Mesenchymal stem cell (in vitro differentiated cells and primary cell): Measurements from ENCODE around the gene PXT1.

Source experiments
- DNase-seq: peaks from one replicate; pipeline ENCODE4 v3.0.0-alpha.2; 2013
- H2AFZ ChIP-seq: one replicate; pipeline ENCODE4 v1.6.1; 2013; ENCODE audit warnings: low read depth, mild to moderate bottlenecking, control low read depth, inconsistent platforms, low read length, moderate library complexity
- H2AK5ac ChIP-seq: 2 replicates; pipeline ENCODE4 v1.6.1; 2013; ENCODE audit warnings: low read length, moderate library complexity, mild to moderate bottlenecking, inconsistent platforms; ENCODE audit not compliant: severe bottlenecking
- H2BK120ac ChIP-seq: one replicate; pipeline ENCODE4 v1.6.1; 2013; ENCODE audit warnings: low read depth, mild to moderate bottlenecking, inconsistent platforms, low read length, moderate library complexity
- H2BK12ac ChIP-seq, 2 experiments: one replicate each; pipeline ENCODE4 v1.6.1; 2013; ENCODE audit warnings: inconsistent platforms in 2 of 2, low read length in 2 of 2, mild to moderate bottlenecking in 2 of 2, moderate library complexity in 2 of 2, control low read depth in 1 of 2
- H2BK15ac ChIP-seq: one replicate; pipeline ENCODE4 v1.6.1; 2013; ENCODE audit warnings: mild to moderate bottlenecking, low read depth, inconsistent platforms; ENCODE audit not compliant: poor library complexity, severe bottlenecking
- H2BK5ac ChIP-seq: 2 replicates; pipeline ENCODE4 v1.6.1; 2013; ENCODE audit warnings: low read depth, mild to moderate bottlenecking, low read length, control low read depth, inconsistent platforms; ENCODE audit not compliant: poor library complexity, severe bottlenecking
- H3K14ac ChIP-seq, 2 experiments: one replicate each; pipeline ENCODE4 v1.6.1; 2013; ENCODE audit warnings: inconsistent platforms in 2 of 2, low read length in 2 of 2, control low read depth in 1 of 2, mild to moderate bottlenecking in 1 of 2, moderate library complexity in 1 of 2
- H3K18ac ChIP-seq, 2 experiments: one replicate each; pipeline ENCODE4 v1.6.1; 2013; ENCODE audit warnings: inconsistent platforms in 2 of 2, low read length in 2 of 2, control low read depth in 1 of 2, low read depth in 1 of 2, mild to moderate bottlenecking in 1 of 2
- H3K23ac ChIP-seq, 2 experiments: one replicate each; pipeline ENCODE4 v1.6.1; 2013; ENCODE audit warnings: inconsistent platforms in 2 of 2, low read length in 2 of 2, mild to moderate bottlenecking in 2 of 2, moderate library complexity in 2 of 2, control low read depth in 1 of 2
- H3K27ac ChIP-seq: 2 replicates; pipeline ENCODE4 v1.5.1; 2013; ENCODE audit warnings: mild to moderate bottlenecking, moderate library complexity, low read length, control low read depth, inconsistent platforms; ENCODE audit not compliant: poor library complexity, severe bottlenecking
- H3K27me3 ChIP-seq, 2 experiments: 2 replicates each; pipeline versions ENCODE4 v1.6.1 to v1.7.0; 2013; ENCODE audit warnings: low read length in 2 of 2, mild to moderate bottlenecking in 2 of 2, moderate library complexity in 2 of 2, control low read depth in 1 of 2, inconsistent platforms in 1 of 2; ENCODE audit not compliant: control insufficient read depth in 1 of 2, insufficient read depth in 1 of 2
- H3K36me3 ChIP-seq, 2 experiments: 2 replicates each; pipeline versions ENCODE4 v1.6.1 to v1.7.0; 2013; ENCODE audit warnings: low read length in 2 of 2, control low read depth in 1 of 2, inconsistent platforms in 1 of 2, low read depth in 1 of 2, mild to moderate bottlenecking in 1 of 2; ENCODE audit not compliant: insufficient read depth in 2 of 2, control insufficient read depth in 1 of 2
- H3K4ac ChIP-seq, 2 experiments: one replicate each; pipeline ENCODE4 v1.6.1; 2013; ENCODE audit warnings: inconsistent platforms in 2 of 2, low read length in 2 of 2, mild to moderate bottlenecking in 2 of 2, moderate library complexity in 2 of 2, control low read depth in 1 of 2, low read depth in 1 of 2
- H3K4me1 ChIP-seq: 2 replicates; pipeline ENCODE4 v1.6.1; 2013; ENCODE audit warnings: low read depth, low read length, control low read depth; ENCODE audit not compliant: control insufficient read depth, insufficient read depth
- H3K4me2 ChIP-seq: 2 replicates; pipeline ENCODE4 v1.6.1; 2013; ENCODE audit warnings: low read length, mild to moderate bottlenecking, inconsistent platforms; ENCODE audit not compliant: poor library complexity, severe bottlenecking
- H3K4me3 ChIP-seq, 2 experiments: 2 replicates each; pipeline versions ENCODE4 v1.5.1 to v1.7.0; 2013; ENCODE audit warnings: low read length in 2 of 2, mild to moderate bottlenecking in 2 of 2, control low read depth in 1 of 2, low read depth in 1 of 2; ENCODE audit not compliant: insufficient read depth in 1 of 2
- H3K79me1 ChIP-seq: replicated peaks from 2 replicates; pipeline ENCODE4 v1.6.1; 2013; ENCODE audit warnings: mild to moderate bottlenecking, control low read depth, low read length, inconsistent platforms; ENCODE audit not compliant: poor library complexity, severe bottlenecking
- H3K9ac ChIP-seq: 2 replicates; pipeline ENCODE4 v1.7.0; 2013; ENCODE audit warnings: mild to moderate bottlenecking, low read length, moderate library complexity
- H3K9me3 ChIP-seq: 2 replicates; pipeline ENCODE4 v1.7.0; 2013; ENCODE audit warnings: mild to moderate bottlenecking, low read length; ENCODE audit not compliant: control insufficient read depth
- H4K8ac ChIP-seq: one replicate; pipeline ENCODE4 v1.6.1; 2013; ENCODE audit warnings: inconsistent platforms, mild to moderate bottlenecking, low read length, moderate library complexity
- H4K91ac ChIP-seq: one replicate; pipeline ENCODE4 v1.6.1; 2013; ENCODE audit warnings: mild to moderate bottlenecking, low read length, inconsistent platforms
- WGBS: methylation state at CpG from one replicate; pipeline ENCODE4 v1.1.7; 2013; ENCODE audit warnings: mixed read lengths; 5-methylcytosine and 5-hydroxymethylcytosine counted together

Gene PXT1

DNA sequence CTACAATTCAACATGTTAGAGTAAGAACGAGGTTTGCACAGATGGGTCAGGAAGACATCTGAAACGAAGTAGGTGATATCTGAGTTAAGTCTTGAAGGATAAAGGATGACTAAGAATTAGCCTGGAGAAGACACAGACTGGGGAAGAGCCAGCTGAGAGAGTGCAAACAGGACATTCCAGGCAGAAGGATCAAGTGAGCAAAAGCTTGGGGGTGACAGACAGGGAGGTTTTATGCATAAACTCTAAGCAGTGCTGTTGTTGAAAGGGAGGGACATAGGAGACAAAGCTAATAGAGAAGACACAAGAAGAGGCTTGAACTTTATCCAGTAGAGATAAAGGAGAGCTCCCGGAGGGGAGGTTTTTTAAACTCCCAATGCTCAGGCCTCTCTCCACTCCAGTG lies 40.2 kb downstream of the PXT1 start:
- no peak overlapping the region for H3K27ac ChIP-seq
- no peak overlapping the region for H2AK5ac ChIP-seq
- no peak overlapping the region for H2BK15ac ChIP-seq
- no peak overlapping the region for H4K8ac ChIP-seq
- H3K4me2 ChIP-seq: no peak overlapping the region
- no peak overlapping the region for H3K14ac ChIP-seq
- no peak overlapping the region for H3K9ac ChIP-seq
- DNase-seq: no peak
- 89% methylated on average over 3 of the region's 3 CpGs for WGBS
- no peak overlapping the region for H3K4me3 ChIP-seq
- H4K91ac ChIP-seq: no peak overlapping the region
- peaks cover 8% of the 10 kb centered on the region for H3K9me3 ChIP-seq
- no peaks in the 10 kb centered on the region for H3K79me1 ChIP-seq
- peaks cover 0 to 3% of the 10 kb centered on the region in 2 experiments for H3K27me3 ChIP-seq
- no peak overlapping the region for H2AFZ ChIP-seq
- H3K4ac ChIP-seq: no peak overlapping the region
- no peak overlapping the region for H2BK12ac ChIP-seq
- no peak overlapping the region for H2BK120ac ChIP-seq
- no peak overlapping the region for H3K23ac ChIP-seq
- no peak overlapping the region for H3K18ac ChIP-seq
- H3K4me1 ChIP-seq: no peaks in the 10 kb centered on the region
- no peaks in the 10 kb centered on the region for H3K36me3 ChIP-seq
- H2BK5ac ChIP-seq: no peak overlapping the region

DNA sequence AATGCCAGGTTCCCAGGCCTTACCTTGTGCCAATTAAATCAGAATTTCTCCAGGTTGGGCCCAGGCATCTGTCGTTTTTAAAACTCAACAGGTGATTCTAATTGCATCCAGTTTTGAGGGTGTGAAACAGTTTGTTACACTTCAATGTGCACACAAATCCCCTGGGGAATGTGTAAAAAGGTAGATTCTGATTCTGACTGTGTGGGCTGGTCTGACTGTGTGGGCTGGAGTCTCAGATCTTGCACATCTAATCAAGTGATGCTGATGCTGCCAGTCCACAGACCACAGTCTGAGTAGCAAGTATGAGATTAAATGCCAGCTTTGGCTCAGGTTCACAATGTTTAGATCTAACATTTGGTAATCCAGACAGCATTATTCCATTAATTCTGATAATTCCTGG lies 42.7 kb downstream of the PXT1 start:
- WGBS: 80% methylated on average over 1 of the region's 1 CpG
- no peak overlapping the region for H3K23ac ChIP-seq
- H3K27me3 ChIP-seq: peaks cover 0 to 7% of the 10 kb centered on the region in 2 experiments
- no peak overlapping the region for H3K18ac ChIP-seq
- no peak overlapping the region for H2BK120ac ChIP-seq
- H4K91ac ChIP-seq: no peak overlapping the region
- no peak overlapping the region for H2BK5ac ChIP-seq
- no peak overlapping the region for H3K4me2 ChIP-seq
- no peak overlapping the region for H4K8ac ChIP-seq
- no peak overlapping the region for H3K4me3 ChIP-seq
- no peak overlapping the region for H3K27ac ChIP-seq
- H3K4me1 ChIP-seq: no peaks in the 10 kb centered on the region
- no peak for DNase-seq
- H3K36me3 ChIP-seq: no peaks in the 10 kb centered on the region
- no peaks in the 10 kb centered on the region for H3K79me1 ChIP-seq
- H3K4ac ChIP-seq: no peak overlapping the region
- no peak overlapping the region for H2BK12ac ChIP-seq
- H3K14ac ChIP-seq: no peak overlapping the region
- H2AK5ac ChIP-seq: no peak overlapping the region
- peaks cover 8% of the 10 kb centered on the region for H3K9me3 ChIP-seq
- no peak overlapping the region for H2AFZ ChIP-seq
- H3K9ac ChIP-seq: no peak overlapping the region
- H2BK15ac ChIP-seq: no peak overlapping the region

DNA sequence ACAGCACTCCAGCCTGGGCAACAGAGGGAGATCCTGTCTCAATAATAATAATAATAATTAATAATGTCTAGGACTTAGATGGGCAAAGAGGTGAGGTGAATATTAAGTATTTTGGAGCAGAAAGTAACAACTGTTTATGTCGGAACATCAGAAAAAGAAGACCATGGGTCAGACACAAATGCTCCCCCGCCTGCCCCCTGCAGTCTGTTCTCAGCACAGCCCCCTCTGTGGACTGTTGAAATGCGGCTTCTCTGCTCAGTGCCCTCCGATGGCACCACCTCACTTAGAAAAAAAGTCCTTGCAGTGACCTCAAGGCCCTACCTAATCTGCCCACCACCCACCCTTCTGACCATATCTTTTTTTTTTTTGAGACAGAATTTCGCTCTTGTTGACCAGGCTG lies 50.0 kb downstream of the PXT1 start:
- H3K79me1 ChIP-seq: no peaks in the 10 kb centered on the region
- 70% methylated on average over 5 of the region's 5 CpGs for WGBS
- no peak overlapping the region for H3K18ac ChIP-seq
- H4K8ac ChIP-seq: no peak overlapping the region
- no peak overlapping the region for H3K14ac ChIP-seq
- H2BK120ac ChIP-seq: no peak overlapping the region
- no peak overlapping the region for H3K23ac ChIP-seq
- no peaks in the 10 kb centered on the region for H3K9me3 ChIP-seq
- H2BK12ac ChIP-seq: no peak overlapping the region
- H3K4me1 ChIP-seq: peaks cover 5% of the 10 kb centered on the region
- no peak overlapping the region for H2BK15ac ChIP-seq
- no peak overlapping the region for H3K27ac ChIP-seq
- DNase-seq: no peak
- H3K4me3 ChIP-seq: no peak overlapping the region
- H3K9ac ChIP-seq: no peak overlapping the region
- peaks cover 3 to 23% of the 10 kb centered on the region in 2 experiments for H3K27me3 ChIP-seq
- H4K91ac ChIP-seq: no peak overlapping the region
- H3K4ac ChIP-seq: no peak overlapping the region
- no peak overlapping the region for H3K4me2 ChIP-seq
- H2AFZ ChIP-seq: no peak overlapping the region
- no peak overlapping the region for H2BK5ac ChIP-seq
- no peak overlapping the region for H2AK5ac ChIP-seq
- H3K36me3 ChIP-seq: no peaks in the 10 kb centered on the region

DNA sequence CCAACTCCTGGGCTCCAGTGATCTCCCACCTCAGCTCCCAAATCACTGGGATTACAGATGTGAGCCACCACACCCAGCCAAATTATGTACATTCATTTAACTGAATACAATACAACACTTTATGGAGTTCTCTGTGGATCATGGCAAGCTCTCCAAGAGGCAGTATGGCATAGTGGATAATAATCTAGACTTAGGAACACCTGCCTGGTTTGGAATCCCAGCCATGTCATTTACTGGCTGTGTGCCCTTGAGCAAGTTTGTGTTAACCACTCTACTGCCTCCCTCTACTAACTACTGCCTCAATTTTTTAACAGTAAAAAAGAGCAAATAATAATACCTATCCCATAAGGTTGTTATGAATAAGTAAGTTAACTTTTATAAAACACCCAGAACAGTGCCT lies 53.3 kb downstream of the PXT1 start:
- H3K23ac ChIP-seq: no peak overlapping the region
- no peak overlapping the region for H3K4me2 ChIP-seq
- no peak overlapping the region for H2BK120ac ChIP-seq

More for the DNA sequence above, 53.3 kb downstream of the PXT1 start:
- Histone ChIP-seq H3K4ac (no peak overlapping the region), H4K8ac (no peak overlapping the region), H2BK15ac (no peak overlapping the region), H2AFZ (no peak overlapping the region), H2BK5ac (no peak overlapping the region), H3K9me3 (no peaks in the 10 kb centered on the region), H3K27ac (no peak overlapping the region), H3K4me3 (no peak overlapping the region), H3K79me1 (no peaks in the 10 kb centered on the region), H3K27me3 (peaks cover 9 to 29% of the 10 kb centered on the region in 2 experiments), H3K14ac (no peak overlapping the region), H2AK5ac (no peak overlapping the region), H3K9ac (no peak overlapping the region), H4K91ac (no peak overlapping the region), H3K36me3 (no peaks in the 10 kb centered on the region), H3K4me1 (peaks cover 15% of the 10 kb centered on the region), H2BK12ac (no peak overlapping the region), H3K18ac (no peak overlapping the region)
- DNase-seq: no peak
